Measurements from ENCODE around the gene TPP1. TPM values are rescaled to one million over a fixed set of nuclear protein-coding genes. Genes with fewer than 3 reads are reported as not detected.

Gene TPP1
- total RNA-seq = 78.6 and 243 TPM in 2 replicates

DNA sequence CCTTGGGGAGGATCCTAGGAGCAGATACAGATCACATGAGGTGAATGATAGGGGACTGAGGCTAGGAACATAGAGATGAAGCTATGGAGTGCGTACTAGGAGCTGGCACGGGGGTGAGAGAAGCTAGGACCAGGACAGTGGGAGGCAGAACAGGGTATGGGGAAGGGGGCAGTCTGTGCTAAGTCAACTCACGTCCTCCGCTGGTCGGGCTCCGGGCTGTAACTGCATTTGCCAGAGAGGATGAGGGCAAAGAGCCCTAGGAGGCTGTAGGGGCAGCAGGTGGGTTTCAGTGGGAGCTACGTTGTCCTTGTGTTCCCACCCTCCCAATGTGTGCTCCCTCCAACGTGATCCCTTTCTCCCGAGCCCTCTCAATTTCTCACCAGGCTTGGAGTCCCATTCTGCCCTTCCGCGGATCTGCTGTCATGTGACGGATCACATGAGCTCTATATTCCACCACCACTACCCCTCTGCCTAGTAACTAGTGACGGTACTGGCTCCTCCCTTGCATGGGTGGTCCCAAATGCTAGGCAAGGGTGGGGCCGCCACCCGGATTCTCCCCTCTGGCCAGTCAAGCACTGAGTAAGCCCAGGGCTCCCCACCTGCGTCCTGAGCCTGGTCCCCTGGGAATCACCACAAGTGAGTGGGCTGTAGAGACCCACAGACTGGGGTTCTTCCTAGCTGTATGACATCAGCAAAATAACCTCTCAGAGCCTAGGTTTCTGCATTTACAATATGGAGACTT is at the start of gene TPP1:
TPP1 (minus strand) TSS at position 419 of the 742 bp plus-strand sequence; CDS start at position 397, 22 bp downstream.

DNA sequence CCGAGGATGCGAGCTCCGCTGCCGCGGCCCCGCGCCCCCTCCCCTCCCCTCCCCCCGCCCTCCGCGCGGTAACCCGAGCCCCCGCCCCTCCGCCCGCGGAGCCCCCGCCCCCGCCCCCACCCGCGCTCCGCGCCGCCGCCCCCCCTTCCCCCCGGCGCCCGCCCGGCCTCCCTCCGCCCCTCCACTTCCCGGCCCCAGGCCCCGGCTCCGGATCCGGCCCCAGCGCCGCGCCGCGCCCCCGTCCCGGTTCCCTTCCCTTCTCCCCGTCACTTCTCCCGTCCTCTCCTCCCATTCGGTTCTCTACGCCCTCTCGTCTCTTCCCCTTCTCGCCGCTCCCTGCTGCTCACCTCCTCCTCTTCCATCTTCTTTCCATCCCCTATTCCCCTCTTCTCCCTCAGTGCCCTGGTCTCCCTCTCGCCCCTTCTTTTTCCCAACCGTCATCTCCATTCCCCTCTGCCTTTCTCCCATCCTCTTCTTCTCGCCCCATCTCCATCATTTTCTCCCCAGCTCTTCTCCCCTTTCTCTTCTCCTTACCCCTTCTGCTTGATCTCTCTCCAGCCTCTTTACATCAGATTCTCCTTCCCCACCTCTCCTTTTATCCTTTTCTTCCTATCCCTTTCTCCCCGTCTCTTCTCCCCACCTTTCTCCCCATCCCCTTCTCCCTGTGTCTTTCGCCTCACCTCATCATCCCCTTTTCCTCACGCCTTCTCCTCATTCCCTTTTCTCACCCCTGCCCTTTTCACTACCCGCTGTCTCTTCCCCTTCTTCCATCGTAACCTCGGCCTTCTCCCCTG is 36.8 kb upstream of the TPP1 start, which contains the start of gene DCHS1:
DCHS1 (minus strand) TSS at position 20 of the 794 bp plus-strand sequence. CDS start 14,196 bp downstream, outside the sequence.

DNA sequence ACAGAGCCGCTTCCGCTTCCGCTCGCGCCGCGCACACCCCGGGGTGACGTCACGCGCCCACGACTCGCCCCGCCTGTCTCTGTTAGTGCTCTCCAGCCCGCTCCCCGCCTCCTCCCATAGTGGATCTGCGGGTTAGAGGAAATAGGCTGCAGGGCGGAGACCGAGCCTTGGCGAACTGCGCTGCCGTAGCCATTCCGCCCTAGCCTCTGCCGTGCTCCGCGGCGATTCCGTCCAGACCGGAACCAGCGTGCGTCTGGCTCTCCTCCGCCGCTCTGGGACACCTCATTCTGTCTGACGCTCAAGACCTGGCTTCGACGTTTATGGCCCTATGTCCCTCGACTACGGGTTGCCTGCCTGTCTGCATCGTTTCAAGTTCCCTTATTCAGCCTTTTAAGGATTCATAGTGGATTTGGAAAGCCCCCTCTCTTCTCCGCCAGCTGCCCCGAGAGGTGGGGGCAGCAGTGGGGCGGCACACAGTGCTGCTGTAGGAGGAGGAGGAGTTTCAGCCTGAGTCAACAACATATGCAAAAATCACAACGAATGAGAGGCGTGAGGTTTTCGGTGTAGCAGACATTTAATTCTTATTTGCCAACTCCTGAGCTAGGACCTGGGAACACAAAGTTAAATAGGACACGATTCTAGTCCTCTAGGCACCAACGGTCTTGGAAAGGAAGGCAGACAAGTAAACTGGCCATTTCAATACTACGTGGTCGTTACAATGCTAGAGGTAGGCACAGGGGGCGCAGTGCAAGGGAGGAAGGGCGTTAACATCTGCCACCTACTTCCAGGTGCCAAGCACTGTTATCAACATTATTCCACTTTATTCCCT is 6.8 kb downstream of the TPP1 start, which contains the start of gene TAF10:
TAF10 (minus strand) TSS at position 4 of the 829 bp plus-strand sequence. CDS start 27 bp downstream, outside the sequence.

DNA sequence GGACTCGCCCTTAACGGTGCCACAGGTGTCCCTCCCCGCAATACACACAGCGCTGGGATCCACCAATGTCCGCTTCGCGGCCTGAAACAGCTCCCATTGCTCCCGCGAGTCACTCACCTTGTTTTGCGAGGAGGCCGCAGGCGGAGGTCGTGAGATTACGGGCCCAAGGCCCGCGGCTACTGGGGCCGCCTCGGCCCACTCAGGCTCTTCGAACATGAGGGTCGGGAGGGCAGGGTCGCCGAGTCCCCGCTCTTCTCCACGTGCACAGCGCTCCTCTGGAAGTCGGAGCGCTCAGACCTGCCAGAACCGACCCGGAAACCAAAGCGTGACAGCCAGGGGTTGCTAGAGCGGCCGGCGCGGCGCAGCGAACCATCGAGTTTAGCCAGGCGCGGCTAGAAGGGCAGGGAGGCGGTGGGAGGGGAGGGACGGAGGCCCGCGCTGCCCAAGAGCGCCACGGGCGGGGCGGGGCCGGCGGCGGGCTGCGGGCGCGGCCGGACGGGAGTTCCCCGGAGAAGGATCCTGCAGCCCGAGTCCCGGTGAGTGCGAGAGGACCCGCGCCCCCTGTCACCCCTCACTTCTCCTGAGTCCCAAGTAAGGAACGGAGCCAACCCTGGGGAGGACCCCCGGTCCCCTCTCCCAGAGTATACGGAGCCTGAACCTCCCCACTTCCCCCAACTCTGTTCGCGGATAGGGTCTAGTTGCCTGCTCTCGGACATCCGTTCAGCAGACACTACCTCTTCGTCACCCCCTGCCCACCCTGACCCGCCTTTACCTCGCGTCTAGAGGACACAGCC is 15.7 kb downstream of the TPP1 start, which contains the start of the genes ILK and RRP8:
ILK (plus strand) TSS at position 488 of the 794 bp plus-strand sequence. CDS start 498 bp downstream, outside the sequence.
RRP8 (minus strand) TSS at position 330 of the 794 bp plus-strand sequence; CDS start at position 216, 114 bp downstream.

Other genes starting within 250 kb of the TPP1 start
- 34.9 and 44.4 TPM in 2 replicates for gene SMPD1, start 228.9 kb downstream of the TPP1 start, total RNA-seq
- 38.5 and 45.1 TPM in 2 replicates for gene APBB1, start 200.3 kb downstream of the TPP1 start, total RNA-seq
- 0.14 and 0.66 TPM in 2 replicates for gene HPX, start 178.4 kb downstream of the TPP1 start, total RNA-seq
- 17.9 and 26.3 TPM in 2 replicates for gene TRIM3, start 145.5 kb downstream of the TPP1 start, total RNA-seq
- 70.0 and 118 TPM in 2 replicates for gene ARFIP2, start 138.1 kb downstream of the TPP1 start, total RNA-seq
- gene TIMM10B, start 137.9 kb downstream of the TPP1 start, total RNA-seq = 50.7 and 61.7 TPM in 2 replicates
- gene DNHD1, start 122.1 kb downstream of the TPP1 start, total RNA-seq = 6.2 and 14.0 TPM in 2 replicates
- 9.0 and 15.0 TPM in 2 replicates for gene RRP8, start 15.8 kb downstream of the TPP1 start, total RNA-seq
- gene ILK, start 15.6 kb downstream of the TPP1 start, total RNA-seq = 195 and 370 TPM in 2 replicates
- 33.3 and 41.2 TPM in 2 replicates for gene TAF10, start 7.2 kb downstream of the TPP1 start, total RNA-seq
- gene DCHS1, start 36.4 kb upstream of the TPP1 start, total RNA-seq = 21.0 and 44.0 TPM in 2 replicates
- 42.2 and 54.8 TPM in 2 replicates for gene MRPL17, start 63.9 kb upstream of the TPP1 start, total RNA-seq
- gene OR2AG2, start 152.6 kb upstream of the TPP1 start, total RNA-seq = 1.6 TPM in 1 of 2 replicates, not detected in the other
- not detected in 2 replicates for gene OR2AG1, start 163.6 kb upstream of the TPP1 start, total RNA-seq
- 0.57 TPM in 1 of 2 replicates, not detected in the other for gene OR6A2, start 180.3 kb upstream of the TPP1 start, total RNA-seq
- gene OR10A5, start 226.3 kb upstream of the TPP1 start, total RNA-seq = not detected in 2 replicates
- gene OR10A2, start 243.6 kb upstream of the TPP1 start, total RNA-seq = not detected in 2 replicates

All from placental pericyte (primary cell).